ENCODE results near the gene ST14. TPM values are rescaled to one million over a fixed set of nuclear protein-coding genes. Genes with fewer than 3 reads are reported as not detected.

ST14 gene
- total RNA-seq, 1 experiment from 2014 or later, result 1.8 TPM

DNA sequence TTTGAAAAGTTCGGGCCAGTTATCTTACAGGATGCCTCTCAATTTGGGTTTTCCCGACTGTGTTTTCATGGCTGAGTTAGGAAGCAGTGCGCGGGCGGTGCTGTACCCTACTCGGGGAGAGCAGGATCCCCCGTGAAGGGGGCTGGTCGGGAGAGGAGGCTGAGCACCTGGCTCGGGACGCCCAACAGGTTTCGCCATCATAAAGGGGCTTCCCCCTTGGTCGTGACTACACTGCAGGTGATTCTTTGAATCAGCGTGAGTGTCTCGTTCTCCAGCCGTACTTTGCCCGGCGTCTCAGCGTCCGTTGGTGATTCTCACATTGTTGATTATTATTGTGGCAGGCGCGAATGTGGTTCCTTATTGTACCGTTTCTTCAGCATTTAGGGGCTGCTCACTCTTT lies 46.6 kb downstream of the ST14 start:
- no peak overlapping the region for H3K4me3 ChIP-seq (ENCODE audit: low read depth in 2 of 2, low read length in 2 of 2)
- ChIA-PET POLR2A (interaction anchor here (0.7 kb wide), 1 partner anchor 110 kb away, joined by 8 read pairs; no protein-coding TSS in a partner anchor), CTCF (no interaction called here)
- no peak for ATAC-seq
- no peaks in the 10 kb centered on the region for H3K9me3 ChIP-seq (ENCODE audit: control insufficient read depth, insufficient read depth, low read depth, low read length)
- H3K36me3 ChIP-seq (ENCODE audit: control insufficient read depth, insufficient read depth, low read length), result no peaks in the 10 kb centered on the region
- BruUV-seq (replicated peaks), result no TSS peak
- H3K27me3 ChIP-seq (ENCODE audit: control insufficient read depth, insufficient read depth, low read length), result no peaks in the 10 kb centered on the region
- DNase-seq (ENCODE audit: low read depth, low spot score), result no peak
- intact Hi-C loops (cut with micrococcal nuclease; ENCODE audit: unreplicated experiment), result no loop called here
- no peaks in the 10 kb centered on the region for H3K4me1 ChIP-seq (ENCODE audit: control insufficient read depth, insufficient read depth, low read length)
- in situ Hi-C loops (cut with HindIII; ENCODE audit: low pct_unique_long_range_greater_than_20kb, low sequenced_read_pairs), result no loop called here
- no peak for TF ChIP-seq SIN3A (IDR thresholded peaks at IDR 0.05; ENCODE audit: borderline replicate concordance, insufficient read depth, low read depth, low read length)
- H3K27ac ChIP-seq (ENCODE audit: low read length), result no peak overlapping the region

DNA sequence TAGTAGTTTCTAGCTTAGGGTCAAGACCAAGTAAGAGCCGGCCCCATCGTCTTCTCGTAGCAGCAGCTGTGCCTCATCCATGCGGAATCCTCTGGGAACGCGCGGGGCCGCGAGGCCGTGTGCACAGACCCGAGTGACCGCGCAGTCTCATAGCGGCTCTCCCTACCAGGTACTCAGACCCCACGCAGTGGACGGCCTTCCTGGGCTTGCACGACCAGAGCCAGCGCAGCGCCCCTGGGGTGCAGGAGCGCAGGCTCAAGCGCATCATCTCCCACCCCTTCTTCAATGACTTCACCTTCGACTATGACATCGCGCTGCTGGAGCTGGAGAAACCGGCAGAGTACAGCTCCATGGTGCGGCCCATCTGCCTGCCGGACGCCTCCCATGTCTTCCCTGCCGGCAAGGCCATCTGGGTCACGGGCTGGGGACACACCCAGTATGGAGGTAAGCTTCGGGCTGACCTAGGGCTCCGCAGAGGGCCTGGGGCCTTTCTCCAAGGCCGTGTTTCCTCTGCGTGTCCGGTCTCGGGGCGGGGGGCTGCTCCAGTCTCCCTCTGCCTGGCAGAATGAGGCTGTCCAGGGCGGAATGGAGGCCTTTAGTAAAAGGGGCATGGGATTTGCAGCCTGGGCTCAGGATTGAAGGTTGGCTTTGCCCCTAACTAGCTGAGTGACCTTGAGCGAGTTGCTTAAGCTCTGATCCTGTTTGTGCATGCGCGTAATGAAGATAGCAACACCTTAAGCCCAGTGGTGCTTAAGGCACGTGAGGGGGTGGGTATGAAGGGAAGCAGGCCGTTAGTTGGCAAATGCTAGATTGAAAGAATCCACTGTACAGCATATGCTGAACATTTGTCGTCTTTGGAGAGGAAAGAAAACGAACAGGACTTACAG lies 48.9 kb downstream of the ST14 start:
- no peak overlapping the region for H3K4me3 ChIP-seq (ENCODE audit: low read depth in 2 of 2, low read length in 2 of 2)
- in situ Hi-C loops (cut with HindIII; ENCODE audit: low pct_unique_long_range_greater_than_20kb, low sequenced_read_pairs) (no loop called here), intact Hi-C loops (cut with micrococcal nuclease; ENCODE audit: unreplicated experiment) (no loop called here)
- BruUV-seq (replicated peaks), result no TSS peak
- CTCF ChIA-PET, result no interaction called here
- H3K9me3 ChIP-seq (ENCODE audit: control insufficient read depth, insufficient read depth, low read depth, low read length), result no peaks in the 10 kb centered on the region
- H3K27me3 ChIP-seq (ENCODE audit: control insufficient read depth, insufficient read depth, low read length), result no peaks in the 10 kb centered on the region
- no peaks in the 10 kb centered on the region for H3K36me3 ChIP-seq (ENCODE audit: control insufficient read depth, insufficient read depth, low read length)
- TF ChIP-seq TCF7L2 (IDR thresholded peaks at IDR 0.05; ENCODE audit: low read depth, low read length), result no peak
- DNase-seq (ENCODE audit: low read depth, low spot score) (no peak), ATAC-seq (no peak)
- no peak overlapping the region for H3K27ac ChIP-seq (ENCODE audit: low read length)
- 0 out of 2 replicates have a peak, but pooled peaks cover 2% of the 10 kb centered on the region for H3K4me1 ChIP-seq (ENCODE audit: control insufficient read depth, insufficient read depth, low read length)
- POLR2A ChIA-PET, result no interaction called here

DNA sequence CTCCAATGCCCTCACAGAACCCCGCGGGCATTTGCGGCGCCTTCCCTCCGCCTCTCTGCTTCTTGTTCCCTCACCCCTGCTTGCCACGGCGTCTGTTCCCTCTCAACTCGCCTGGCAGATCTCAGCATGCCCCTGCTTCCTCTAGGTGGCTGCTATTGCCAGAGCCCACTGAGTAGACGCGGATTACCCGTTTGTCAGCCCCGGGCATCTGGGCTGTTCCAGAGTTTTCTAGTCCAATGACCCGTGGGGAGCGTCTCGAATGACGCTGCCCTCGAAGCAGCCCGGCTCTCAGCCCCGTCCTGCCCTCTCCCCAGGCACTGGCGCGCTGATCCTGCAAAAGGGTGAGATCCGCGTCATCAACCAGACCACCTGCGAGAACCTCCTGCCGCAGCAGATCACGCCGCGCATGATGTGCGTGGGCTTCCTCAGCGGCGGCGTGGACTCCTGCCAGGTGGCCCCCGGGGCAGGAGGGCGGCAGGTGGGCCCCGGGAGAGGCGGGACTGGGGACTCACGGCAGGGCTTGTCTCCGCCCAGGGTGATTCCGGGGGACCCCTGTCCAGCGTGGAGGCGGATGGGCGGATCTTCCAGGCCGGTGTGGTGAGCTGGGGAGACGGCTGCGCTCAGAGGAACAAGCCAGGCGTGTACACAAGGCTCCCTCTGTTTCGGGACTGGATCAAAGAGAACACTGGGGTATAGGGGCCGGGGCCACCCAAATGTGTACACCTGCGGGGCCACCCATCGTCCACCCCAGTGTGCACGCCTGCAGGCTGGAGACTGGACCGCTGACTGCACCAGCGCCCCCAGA lies 49.7 kb downstream of the ST14 start:
- in situ Hi-C loops (cut with HindIII; ENCODE audit: low pct_unique_long_range_greater_than_20kb, low sequenced_read_pairs) (no loop called here), intact Hi-C loops (cut with micrococcal nuclease; ENCODE audit: unreplicated experiment) (no loop called here)
- DNase-seq (ENCODE audit: low read depth, low spot score) (no peak), ATAC-seq (no peak)
- Histone ChIP-seq H3K36me3 (ENCODE audit: control insufficient read depth, insufficient read depth, low read length) (no peaks in the 10 kb centered on the region), H3K4me1 (ENCODE audit: control insufficient read depth, insufficient read depth, low read length) (0 out of 2 replicates have a peak, but pooled peaks cover 2% of the 10 kb centered on the region), H3K4me3 (ENCODE audit: low read depth in 2 of 2, low read length in 2 of 2) (no peak overlapping the region), H3K27me3 (ENCODE audit: control insufficient read depth, insufficient read depth, low read length) (no peaks in the 10 kb centered on the region), H3K27ac (ENCODE audit: low read length) (no peak overlapping the region), H3K9me3 (ENCODE audit: control insufficient read depth, insufficient read depth, low read depth, low read length) (no peaks in the 10 kb centered on the region)
- POLR2A ChIA-PET, result no interaction called here
- no peak for TF ChIP-seq SIN3A (IDR thresholded peaks at IDR 0.05; ENCODE audit: borderline replicate concordance, insufficient read depth, low read depth, low read length)
- TF ChIP-seq, protein P1, sequence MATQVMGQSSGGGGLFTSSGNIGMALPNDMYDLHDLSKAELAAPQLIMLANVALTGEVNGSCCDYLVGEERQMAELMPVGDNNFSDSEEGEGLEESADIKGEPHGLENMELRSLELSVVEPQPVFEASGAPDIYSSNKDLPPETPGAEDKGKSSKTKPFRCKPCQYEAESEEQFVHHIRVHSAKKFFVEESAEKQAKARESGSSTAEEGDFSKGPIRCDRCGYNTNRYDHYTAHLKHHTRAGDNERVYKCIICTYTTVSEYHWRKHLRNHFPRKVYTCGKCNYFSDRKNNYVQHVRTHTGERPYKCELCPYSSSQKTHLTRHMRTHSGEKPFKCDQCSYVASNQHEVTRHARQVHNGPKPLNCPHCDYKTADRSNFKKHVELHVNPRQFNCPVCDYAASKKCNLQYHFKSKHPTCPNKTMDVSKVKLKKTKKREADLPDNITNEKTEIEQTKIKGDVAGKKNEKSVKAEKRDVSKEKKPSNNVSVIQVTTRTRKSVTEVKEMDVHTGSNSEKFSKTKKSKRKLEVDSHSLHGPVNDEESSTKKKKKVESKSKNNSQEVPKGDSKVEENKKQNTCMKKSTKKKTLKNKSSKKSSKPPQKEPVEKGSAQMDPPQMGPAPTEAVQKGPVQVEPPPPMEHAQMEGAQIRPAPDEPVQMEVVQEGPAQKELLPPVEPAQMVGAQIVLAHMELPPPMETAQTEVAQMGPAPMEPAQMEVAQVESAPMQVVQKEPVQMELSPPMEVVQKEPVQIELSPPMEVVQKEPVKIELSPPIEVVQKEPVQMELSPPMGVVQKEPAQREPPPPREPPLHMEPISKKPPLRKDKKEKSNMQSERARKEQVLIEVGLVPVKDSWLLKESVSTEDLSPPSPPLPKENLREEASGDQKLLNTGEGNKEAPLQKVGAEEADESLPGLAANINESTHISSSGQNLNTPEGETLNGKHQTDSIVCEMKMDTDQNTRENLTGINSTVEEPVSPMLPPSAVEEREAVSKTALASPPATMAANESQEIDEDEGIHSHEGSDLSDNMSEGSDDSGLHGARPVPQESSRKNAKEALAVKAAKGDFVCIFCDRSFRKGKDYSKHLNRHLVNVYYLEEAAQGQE (IDR thresholded peaks at IDR 0.05; ENCODE audit: insufficient read depth in 1 of 2, low read depth in 2 of 2, low read length in 1 of 2), result no peak
- TF ChIP-seq POLR2AphosphoS5 (IDR thresholded peaks at IDR 0.05; ENCODE audit: low read depth, low read length), result no peak
- TF ChIP-seq, protein P2, sequence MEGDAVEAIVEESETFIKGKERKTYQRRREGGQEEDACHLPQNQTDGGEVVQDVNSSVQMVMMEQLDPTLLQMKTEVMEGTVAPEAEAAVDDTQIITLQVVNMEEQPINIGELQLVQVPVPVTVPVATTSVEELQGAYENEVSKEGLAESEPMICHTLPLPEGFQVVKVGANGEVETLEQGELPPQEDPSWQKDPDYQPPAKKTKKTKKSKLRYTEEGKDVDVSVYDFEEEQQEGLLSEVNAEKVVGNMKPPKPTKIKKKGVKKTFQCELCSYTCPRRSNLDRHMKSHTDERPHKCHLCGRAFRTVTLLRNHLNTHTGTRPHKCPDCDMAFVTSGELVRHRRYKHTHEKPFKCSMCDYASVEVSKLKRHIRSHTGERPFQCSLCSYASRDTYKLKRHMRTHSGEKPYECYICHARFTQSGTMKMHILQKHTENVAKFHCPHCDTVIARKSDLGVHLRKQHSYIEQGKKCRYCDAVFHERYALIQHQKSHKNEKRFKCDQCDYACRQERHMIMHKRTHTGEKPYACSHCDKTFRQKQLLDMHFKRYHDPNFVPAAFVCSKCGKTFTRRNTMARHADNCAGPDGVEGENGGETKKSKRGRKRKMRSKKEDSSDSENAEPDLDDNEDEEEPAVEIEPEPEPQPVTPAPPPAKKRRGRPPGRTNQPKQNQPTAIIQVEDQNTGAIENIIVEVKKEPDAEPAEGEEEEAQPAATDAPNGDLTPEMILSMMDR (IDR thresholded peaks at IDR 0.05), result no peak
- no peak for TF ChIP-seq TCF7L2 (IDR thresholded peaks at IDR 0.05; ENCODE audit: low read depth, low read length)
- CTCF ChIA-PET, result no interaction called here
- BruUV-seq (replicated peaks), result no TSS peak
